Ureter (tissue), 1 donor: ENCODE results near the gene PLEKHJ1. TPM values are rescaled to one million over a fixed set of nuclear protein-coding genes. Genes with fewer than 3 reads are reported as not detected.
A peak's percentile ranks its signal among the peaks of the same experiment; 100 is the strongest.

Source experiments
- DNase-seq: peaks from one replicate; pipeline ENCODE4 v3.0.0-alpha.2; 2020; ENCODE audit warnings: low spot score
- total RNA-seq: library from RNA; stranded (reverse); gene quantifications from one replicate; pipeline ENCODE4 v1.2.4, GENCODE V29; 2023
- donor health status: DM: yes; HTN: yes; CAD: no.

Gene PLEKHJ1
- total RNA-seq, 1 donor from 2014 or later, result 52.0 TPM

DNA sequence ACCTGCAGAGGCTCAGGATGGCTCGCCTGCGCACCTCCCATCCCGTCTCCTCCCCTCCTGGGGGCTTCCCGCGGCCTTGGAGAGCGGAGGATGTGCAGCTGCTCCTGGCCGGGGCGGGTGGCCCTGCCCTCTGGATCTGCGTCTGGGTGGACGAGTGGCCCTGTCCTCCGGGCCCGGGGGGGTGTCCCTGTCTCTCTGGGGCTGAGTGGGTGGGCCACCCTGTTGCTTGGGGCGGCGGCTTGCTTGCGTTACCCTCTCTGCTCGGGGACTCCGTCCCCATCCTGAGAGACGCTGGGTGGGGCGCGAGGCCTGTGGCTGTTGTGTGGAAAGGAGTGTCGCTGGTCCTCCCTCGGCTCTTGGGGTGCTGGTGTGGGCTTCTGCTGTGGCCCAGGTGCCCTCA, 37.8 kb downstream of the PLEKHJ1 start:
- DNase-seq, result no peak

- no peak for DNase-seq
Observed at GRCh38 chr19:2197270-2197669, 38.9 kb downstream of the PLEKHJ1 start.

GRCh38 chr19:2195914-2196313, 40.2 kb downstream of the PLEKHJ1 start:
- DNase-seq, result no peak

DNA sequence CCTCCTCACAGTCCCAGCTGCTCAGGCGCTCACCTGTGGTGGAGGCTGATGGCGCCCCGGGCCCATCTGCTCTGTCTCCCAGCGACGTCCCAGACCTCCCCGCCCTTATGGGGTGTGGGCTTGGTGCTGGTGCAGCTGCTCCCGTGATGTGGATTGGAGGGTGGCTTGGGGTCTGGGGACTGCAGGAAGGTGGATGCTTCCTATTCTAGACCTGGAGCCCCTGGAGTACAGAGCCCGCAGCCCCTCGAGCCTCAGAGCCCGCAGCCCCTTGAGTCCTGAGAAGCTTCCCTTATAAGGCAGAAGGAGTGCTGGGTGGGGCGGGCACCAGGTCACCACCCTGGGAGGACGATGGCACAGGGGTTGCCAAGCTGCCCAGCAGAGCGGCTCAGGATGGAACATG, 40.8 kb downstream of the PLEKHJ1 start:
- no peak for DNase-seq

GRCh38 chr19:2194513-2195078, 41.5 kb downstream of the PLEKHJ1 start:
- no peak for DNase-seq

DNA sequence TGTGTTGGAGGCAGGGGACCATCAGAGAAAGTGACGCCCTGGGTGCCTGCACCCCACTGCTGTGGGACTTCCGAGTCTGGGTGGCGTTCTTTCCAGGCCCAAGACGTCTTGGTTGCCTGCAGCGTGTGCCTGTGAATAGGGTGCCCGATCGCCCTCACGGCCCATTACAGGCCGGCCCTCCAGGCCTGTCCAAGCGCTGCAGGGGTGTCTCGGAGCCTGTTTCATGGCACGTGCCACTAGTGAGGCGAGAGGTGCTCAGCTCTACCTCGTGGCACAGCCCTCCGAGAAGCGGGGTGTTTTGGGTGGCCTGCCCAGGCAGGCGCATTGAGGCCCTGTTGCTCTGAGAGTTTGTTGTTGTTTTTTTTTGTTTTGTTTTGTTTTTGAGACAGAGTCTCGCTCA, 42.3 kb downstream of the PLEKHJ1 start:
- DNase-seq, result no peak

GRCh38 chr19:2192862-2193261, 43.3 kb downstream of the PLEKHJ1 start:
- DNase-seq, result no peak

DNA sequence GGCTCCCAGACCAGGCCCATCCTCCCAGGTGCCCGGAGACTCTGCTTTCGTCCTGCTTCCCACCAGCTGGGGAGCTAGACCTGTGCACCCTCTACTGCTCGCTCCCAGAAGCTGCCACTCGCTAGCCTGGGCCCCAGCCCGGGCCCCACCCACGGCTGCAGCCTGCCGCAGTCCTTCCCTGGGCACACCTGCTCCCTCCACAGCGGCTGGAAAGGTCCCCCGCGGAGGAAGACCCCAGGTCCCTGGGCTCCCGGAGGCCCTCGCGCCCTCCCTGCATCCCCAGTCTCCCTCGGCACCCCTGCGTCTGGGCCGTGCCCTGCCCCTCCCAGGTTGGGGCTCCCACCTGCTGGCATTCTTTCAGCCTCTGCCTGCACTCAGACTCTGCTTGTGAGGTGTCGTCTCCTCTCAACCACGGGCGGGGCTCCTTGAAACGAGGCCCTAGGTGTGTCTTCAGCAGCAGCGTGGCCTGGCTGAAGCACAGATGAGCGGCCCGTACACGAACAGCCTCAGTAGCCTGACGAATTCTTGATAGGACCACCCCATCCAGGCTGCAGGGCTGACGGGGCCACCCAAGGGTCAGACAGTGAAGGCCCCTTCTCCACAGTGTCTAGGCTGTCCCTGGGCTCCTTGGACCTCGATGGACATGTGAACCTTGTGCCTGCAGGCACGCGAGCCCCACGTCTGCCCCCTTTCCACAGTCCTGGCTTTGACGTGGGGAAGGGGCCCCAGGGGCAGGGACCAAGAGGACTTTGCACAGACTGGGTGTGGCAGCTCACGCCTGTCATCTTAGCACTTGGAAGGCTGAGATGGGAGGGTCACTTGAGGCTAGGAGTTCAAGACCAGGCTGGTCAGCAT, 44.4 kb downstream of the PLEKHJ1 start:
- DNase-seq, result no peak

- no peak for DNase-seq
Observed at GRCh38 chr19:2190848-2191455, 45.2 kb downstream of the PLEKHJ1 start.

DNA sequence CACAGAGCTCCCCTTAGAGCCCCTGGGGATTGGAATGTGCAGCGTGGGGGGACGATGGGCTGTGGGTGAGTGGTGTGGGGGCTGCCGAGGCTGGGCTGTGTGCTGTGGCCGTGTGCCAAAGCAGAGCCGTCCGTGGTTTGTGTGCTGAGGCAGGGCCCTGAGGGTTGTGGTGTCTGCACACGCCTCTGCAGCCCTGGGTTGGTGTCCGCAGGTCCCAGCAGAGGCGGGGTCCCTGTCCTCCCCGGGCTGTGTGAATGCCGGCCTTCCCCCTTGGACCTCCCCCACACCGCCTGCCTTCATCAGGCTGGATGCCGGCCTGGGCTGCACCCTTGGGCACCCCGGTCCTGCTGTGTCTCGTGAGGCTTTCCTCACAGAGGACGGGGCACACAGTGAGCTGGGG, 46.2 kb downstream of the PLEKHJ1 start:
- no peak for DNase-seq

DNA sequence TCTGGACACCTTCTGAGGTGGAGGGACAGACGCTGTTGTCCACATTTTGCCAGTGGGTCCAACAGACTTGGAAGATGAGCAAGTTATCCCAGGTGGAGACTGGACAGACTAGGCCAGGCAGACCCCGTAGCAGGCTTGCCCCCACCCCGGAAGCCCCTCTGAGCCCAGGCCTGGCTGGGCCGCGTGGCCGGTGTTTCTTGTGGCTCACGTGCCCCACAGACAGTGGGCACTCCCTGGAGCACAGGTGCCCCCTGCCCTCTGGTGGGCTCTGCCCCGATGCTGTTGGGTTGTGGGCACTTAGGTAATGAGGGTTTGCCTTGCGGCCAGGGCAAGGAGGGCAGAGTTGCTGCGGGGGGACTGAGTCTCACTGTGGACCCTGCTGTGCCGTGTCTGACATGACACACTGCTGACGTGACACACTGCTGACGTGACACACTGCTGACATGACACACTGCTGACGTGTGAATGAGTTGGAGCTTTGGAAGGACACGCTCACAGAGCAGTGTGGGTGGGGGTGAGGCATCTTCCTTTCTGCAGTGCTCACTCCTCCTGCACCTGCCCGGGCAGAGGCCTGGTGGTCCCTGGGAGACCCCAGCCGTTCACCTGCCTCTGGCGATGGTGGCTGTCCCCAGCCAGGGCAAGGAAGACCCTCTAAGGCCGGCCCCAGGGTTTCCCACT, 47.3 kb downstream of the PLEKHJ1 start:
- no peak for DNase-seq

- no peak for DNase-seq
Observed at GRCh38 chr19:2187159-2187558, 49.0 kb downstream of the PLEKHJ1 start.

DNA sequence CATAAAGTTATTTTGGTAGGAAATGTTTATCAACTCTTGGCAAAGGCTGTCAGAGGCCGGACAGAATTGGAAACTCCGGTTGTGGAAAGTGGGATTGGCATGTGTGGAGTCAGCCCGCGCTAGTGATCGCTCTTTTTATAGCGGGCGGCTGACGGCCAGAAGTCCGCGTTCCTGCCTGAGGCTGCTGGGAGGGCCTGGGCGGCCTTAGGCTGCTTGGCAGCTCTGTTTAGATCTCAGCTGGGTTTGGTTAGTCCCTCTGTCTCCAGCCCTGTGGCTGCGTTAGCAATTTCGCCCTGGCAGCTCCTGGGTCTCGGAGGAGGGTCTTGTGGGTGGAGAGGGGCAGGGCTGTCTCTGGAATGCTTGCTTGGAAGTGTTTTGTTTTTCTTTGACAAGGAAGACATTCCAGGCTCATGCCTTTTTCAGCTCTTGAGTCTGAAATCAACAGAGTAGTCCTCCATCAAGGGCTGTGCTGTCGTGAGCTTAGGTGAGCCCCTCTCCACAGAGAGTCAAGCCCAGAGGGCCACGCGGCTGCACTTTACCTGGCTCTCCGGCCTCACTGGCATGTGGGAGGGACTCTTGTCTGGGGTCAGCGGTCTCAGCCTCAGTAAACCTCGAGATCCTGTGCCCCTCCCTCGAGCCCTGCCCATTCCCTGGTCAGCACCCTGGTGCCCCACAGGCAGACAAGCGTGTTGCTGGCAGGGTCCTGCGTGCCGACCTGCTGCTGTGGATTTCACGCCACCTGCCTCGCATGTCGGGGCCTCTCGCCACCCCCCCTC, 49.9 kb downstream of the PLEKHJ1 start:
- peak; percentile 82 for DNase-seq

GRCh38 chr19:2185734-2186070, 50.4 kb downstream of the PLEKHJ1 start:
- no peak for DNase-seq

DNA sequence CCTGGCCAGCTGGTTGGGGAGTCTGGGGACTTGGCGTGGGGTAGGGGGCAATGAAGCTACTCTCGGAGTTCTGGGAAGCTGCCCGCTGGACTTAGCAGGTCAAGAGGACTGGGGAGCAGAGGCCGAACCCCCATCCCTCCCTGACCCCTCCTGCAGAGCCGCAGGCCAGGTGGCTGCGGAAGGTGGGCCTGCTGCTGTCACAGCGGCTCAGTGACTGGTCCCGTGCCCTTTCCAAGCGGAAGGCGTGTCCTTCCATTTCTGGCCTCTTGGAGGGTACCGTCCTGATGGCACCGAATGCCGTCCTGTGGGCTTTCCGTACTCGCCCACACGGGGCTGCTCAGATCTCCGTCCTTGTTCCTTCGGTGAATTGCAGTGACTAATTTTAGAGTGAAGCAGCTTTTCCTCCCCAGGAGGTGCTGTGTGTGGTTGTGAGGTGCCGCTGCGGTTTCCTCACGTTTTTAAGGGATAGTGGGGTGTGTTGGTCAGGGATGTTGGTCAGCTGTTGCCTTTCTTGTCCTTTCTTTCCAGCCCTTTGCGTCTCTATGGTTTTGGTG, 51.6 kb downstream of the PLEKHJ1 start:
- no peak for DNase-seq

Other genes starting within 250 kb of the PLEKHJ1 start
- 102 TPM for gene BTBD2, start 220.6 kb downstream of the PLEKHJ1 start, total RNA-seq
- 151 TPM for gene MKNK2, start 185.1 kb downstream of the PLEKHJ1 start, total RNA-seq
- 51.0 TPM for gene MOB3A, start 140.0 kb downstream of the PLEKHJ1 start, total RNA-seq
- gene IZUMO4, start 139.4 kb downstream of the PLEKHJ1 start, total RNA-seq, result 5.9 TPM
- 148 TPM for gene AP3D1, start 84.8 kb downstream of the PLEKHJ1 start, total RNA-seq
- gene DOT1L, start 72.4 kb downstream of the PLEKHJ1 start, total RNA-seq, result 41.9 TPM
- 65.8 TPM for gene SF3A2, start 495 bp upstream of the PLEKHJ1 start, total RNA-seq
- gene AMH, start 13.0 kb upstream of the PLEKHJ1 start, total RNA-seq, result 1.3 TPM
- 0.49 TPM for gene JSRP1, start 20.1 kb upstream of the PLEKHJ1 start, total RNA-seq
- 0.99 TPM for gene PEAK3, start 45.8 kb upstream of the PLEKHJ1 start, total RNA-seq
- gene LINGO3, start 71.8 kb upstream of the PLEKHJ1 start, total RNA-seq, result not detected
- 85.0 TPM for gene LSM7, start 92.3 kb upstream of the PLEKHJ1 start, total RNA-seq
- gene SPPL2B, start 92.4 kb upstream of the PLEKHJ1 start, total RNA-seq, result 70.3 TPM
- not detected for gene TMPRSS9, start 123.9 kb upstream of the PLEKHJ1 start, total RNA-seq
- 87.0 TPM for gene TIMM13, start 191.3 kb upstream of the PLEKHJ1 start, total RNA-seq
- gene LMNB2, start 220.6 kb upstream of the PLEKHJ1 start, total RNA-seq, result 27.5 TPM
- 55.3 TPM for gene GADD45B, start 239.8 kb upstream of the PLEKHJ1 start, total RNA-seq